Neuronal stem cell (in vitro differentiated cells): ENCODE results near the gene C12orf42.
"Not testable (repeated sequence)": the region's sequence is repeated elsewhere in the genome, so short reads cannot be mapped to it uniquely, and the experiment has no call there.

Experiments used
- DNase-seq: peaks from one replicate; pipeline ENCODE4 v3.0.0-alpha.2; 2013; ENCODE audit warnings: low spot score
- H2AFZ ChIP-seq: one replicate; pipeline ENCODE4 v1.6.1; 2013; ENCODE audit warnings: mild to moderate bottlenecking, low read length, inconsistent platforms
- H2AK5ac ChIP-seq: 2 replicates; pipeline ENCODE4 v1.6.1; 2013; ENCODE audit warnings: low read depth, mild to moderate bottlenecking, inconsistent platforms, low read length, moderate library complexity, mixed read lengths
- H2BK120ac ChIP-seq: 2 replicates; pipeline ENCODE4 v1.6.1; 2013; ENCODE audit warnings: low read depth, mild to moderate bottlenecking, inconsistent platforms, low read length, moderate library complexity, mixed read lengths
- H2BK12ac ChIP-seq: one replicate; pipeline ENCODE4 v1.6.1; 2013; ENCODE audit warnings: low read length, inconsistent platforms
- H2BK15ac ChIP-seq: 2 replicates; pipeline ENCODE4 v1.6.1; 2013; ENCODE audit warnings: mild to moderate bottlenecking, low read length, inconsistent platforms, mixed read lengths
- H2BK5ac ChIP-seq: one replicate; pipeline ENCODE4 v1.6.1; 2013; ENCODE audit warnings: inconsistent platforms, mild to moderate bottlenecking, low read length, moderate library complexity
- H3K14ac ChIP-seq: one replicate; pipeline ENCODE4 v1.6.1; 2013; ENCODE audit warnings: low read length, inconsistent platforms
- H3K18ac ChIP-seq: 2 replicates; pipeline ENCODE4 v1.6.1; 2013; ENCODE audit warnings: low read length, inconsistent platforms
- H3K23ac ChIP-seq: 2 replicates; pipeline ENCODE4 v1.6.1; 2013; ENCODE audit warnings: low read depth, mild to moderate bottlenecking, mixed read lengths, low read length, inconsistent platforms; ENCODE audit not compliant: poor library complexity
- H3K27ac ChIP-seq: replicated peaks from 3 replicates; pipeline ENCODE4 v1.5.1; 2013; ENCODE audit warnings: low read length, inconsistent platforms
- H3K27me3 ChIP-seq, 3 experiments: 2 replicates each; pipeline ENCODE4 v1.6.1; 2013; ENCODE audit warnings: low read length in 3 of 3, mild to moderate bottlenecking in 2 of 3, inconsistent platforms in 1 of 3, low read depth in 1 of 3, mixed read lengths in 1 of 3, moderate library complexity in 1 of 3; ENCODE audit not compliant: control insufficient read depth in 3 of 3, insufficient read depth in 3 of 3
- H3K36me3 ChIP-seq, 2 donors: replicated peaks in 1 of 2; 2 replicates each; pipeline ENCODE4 v1.6.1; 2013; ENCODE audit warnings: low read length in 2 of 2; ENCODE audit not compliant: control insufficient read depth in 2 of 2, insufficient read depth in 2 of 2
- H3K4ac ChIP-seq: 2 replicates; pipeline ENCODE4 v1.6.1; 2013; ENCODE audit warnings: inconsistent platforms, mild to moderate bottlenecking, low read length, moderate library complexity
- H3K4me1 ChIP-seq, 2 donors: 1 replicate in 1 of 2; 2 replicates in 1 of 2; pipeline ENCODE4 v1.6.1; 2013; ENCODE audit warnings: low read length in 2 of 2, low read depth in 1 of 2; ENCODE audit not compliant: control insufficient read depth in 2 of 2, insufficient read depth in 1 of 2
- H3K4me2 ChIP-seq: one replicate; pipeline ENCODE4 v1.6.1; 2013; ENCODE audit warnings: mild to moderate bottlenecking, low read length, inconsistent platforms; ENCODE audit not compliant: insufficient read depth, poor library complexity, severe bottlenecking
- H3K4me3 ChIP-seq, 2 donors: 2 replicates each; pipeline ENCODE4 v1.5.1; 2013; ENCODE audit warnings: low read length in 2 of 2, mild to moderate bottlenecking in 2 of 2, inconsistent platforms in 1 of 2, moderate library complexity in 1 of 2
- H3K79me1 ChIP-seq: one replicate; pipeline ENCODE4 v1.6.1; 2013; ENCODE audit warnings: low read depth, mild to moderate bottlenecking, inconsistent platforms, low read length, moderate library complexity
- H3K9ac ChIP-seq: one replicate; pipeline ENCODE4 v1.6.1; 2013; ENCODE audit warnings: mild to moderate bottlenecking, low read depth, low read length, inconsistent platforms; ENCODE audit not compliant: poor library complexity
- H3K9me3 ChIP-seq, 2 donors: replicated peaks in 1 of 2; 2 replicates each; pipeline versions ENCODE3 to v1.6.1; 2013; ENCODE audit warnings: low read length in 2 of 2, mild to moderate bottlenecking in 2 of 2, inconsistent platforms in 1 of 2, low read depth in 1 of 2, mixed read lengths in 1 of 2, moderate library complexity in 1 of 2; ENCODE audit not compliant: control insufficient read depth in 2 of 2, insufficient read depth in 1 of 2
- H4K8ac ChIP-seq: one replicate; pipeline ENCODE4 v1.6.1; 2013; ENCODE audit warnings: low read depth, mild to moderate bottlenecking, inconsistent platforms, low read length, moderate library complexity
- H4K91ac ChIP-seq: one replicate; pipeline ENCODE4 v1.6.1; 2013; ENCODE audit warnings: low read length, low read depth, mild to moderate bottlenecking, inconsistent platforms; ENCODE audit not compliant: poor library complexity
- WGBS, 2 donors: extraction: QIAGEN DNeasy Blood & Tissue Kit; methylation state at CpG; one replicate each; pipeline ENCODE4 v1.1.7; 2013; ENCODE audit warnings: missing lambda C conversion rate in 2 of 2, mixed read lengths in 1 of 2; ENCODE audit not compliant: insufficient read length in 2 of 2, insufficient replicate concordance in 1 of 2; ENCODE audit errors: extremely low coverage in 2 of 2; 5-methylcytosine and 5-hydroxymethylcytosine counted together

Gene C12orf42

DNA sequence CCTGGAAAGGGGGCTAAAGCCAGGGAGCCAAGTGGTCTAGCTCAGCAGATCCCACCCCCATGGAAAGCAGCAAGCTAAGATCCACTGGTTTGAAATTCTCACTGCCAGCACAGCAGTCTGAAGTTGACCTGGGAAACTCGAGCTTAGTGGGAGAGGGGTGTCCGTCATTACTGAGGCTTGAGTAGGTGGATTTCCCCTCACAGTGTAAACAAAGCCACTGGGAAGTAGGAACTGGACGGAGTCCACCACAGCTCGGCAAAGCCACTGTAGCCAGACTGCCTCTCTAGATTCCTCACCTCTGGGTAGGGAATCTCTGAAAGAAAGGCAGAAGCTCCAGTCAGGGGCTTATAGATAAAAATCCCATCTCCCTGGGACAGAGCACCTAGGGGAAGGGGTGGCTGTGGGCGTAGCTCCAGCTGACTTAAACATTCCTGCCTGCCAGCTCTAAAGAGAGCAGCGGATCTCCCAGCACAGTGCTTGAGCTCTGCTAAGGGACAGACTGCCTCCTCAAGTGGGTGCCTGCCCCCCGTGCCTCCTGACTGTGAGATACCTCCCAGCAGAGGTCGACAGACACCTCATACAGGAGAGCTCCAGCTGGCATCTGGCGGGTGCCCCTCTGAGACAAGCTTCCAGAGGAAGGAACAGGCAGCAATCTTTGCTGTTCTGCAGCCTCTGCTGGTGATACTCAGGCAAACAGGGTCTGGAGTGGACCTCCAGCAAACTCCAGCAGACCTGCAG, 70.8 kb downstream of the C12orf42 start:
- not testable (repeated sequence) for H2BK12ac ChIP-seq, H3K23ac ChIP-seq, H3K36me3 ChIP-seq, H2BK120ac ChIP-seq, H3K4me1 ChIP-seq, DNase-seq, H2AFZ ChIP-seq, H3K9me3 ChIP-seq, H3K4me3 ChIP-seq, H3K27ac ChIP-seq, H3K4me2 ChIP-seq, H2BK5ac ChIP-seq, H4K91ac ChIP-seq, H2BK15ac ChIP-seq, H3K14ac ChIP-seq, H3K9ac ChIP-seq, H4K8ac ChIP-seq, H2AK5ac ChIP-seq, H3K79me1 ChIP-seq, H3K4ac ChIP-seq, H3K18ac ChIP-seq
- no CpG with 5 or more reads among the region's 9 CpGs for WGBS, 2 donors
- H3K27me3 ChIP-seq, result peaks cover 0 to 32% (median 0%) of the 10 kb centered on the region in 3 experiments

DNA sequence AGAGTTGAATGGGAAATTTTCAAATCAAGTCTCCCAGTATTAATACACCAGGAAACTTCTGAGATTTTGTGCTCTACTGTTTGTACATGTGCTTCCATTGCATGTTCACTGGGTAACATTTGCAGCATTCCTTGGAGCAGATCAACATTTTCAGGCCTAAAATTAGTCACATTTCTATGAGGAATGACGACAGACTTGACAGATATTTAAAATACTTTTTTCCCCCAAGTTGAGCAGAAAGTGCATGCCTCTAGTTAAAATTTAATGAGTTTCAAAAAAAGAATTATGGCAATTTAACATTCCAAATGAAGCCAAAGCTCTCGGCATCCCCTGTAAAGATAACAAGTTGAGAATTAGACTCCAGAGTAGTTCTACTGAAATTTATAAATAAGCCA, 72.3 kb downstream of the C12orf42 start:
- Histone ChIP-seq H3K23ac (no peak overlapping the region), H2BK120ac (no peak overlapping the region), H3K36me3 (no peaks in the 10 kb centered on the region), H4K91ac (no peak overlapping the region), H3K9ac (no peak overlapping the region), H3K18ac (no peak overlapping the region), H3K27ac (no peak overlapping the region), H2AK5ac (no peak overlapping the region), H3K9me3 (no peaks in the 10 kb centered on the region), H2BK15ac (no peak overlapping the region), H2AFZ (no peak overlapping the region), H2BK12ac (no peak overlapping the region), H3K4me3 (no peak overlapping the region), H4K8ac (no peak overlapping the region), H3K27me3 (peaks cover 0 to 47% (median 0%) of the 10 kb centered on the region in 3 experiments), H3K4me1 (peaks cover 3 to 8% of the 10 kb centered on the region in 2 donors), H3K79me1 (no peaks in the 10 kb centered on the region), H3K4ac (no peak overlapping the region), H3K4me2 (no peak overlapping the region), H3K14ac (no peak overlapping the region), H2BK5ac (no peak overlapping the region)
- DNase-seq, result no peak
- no CpG with 5 or more reads among the region's 2 CpGs for WGBS, 2 donors

- peaks cover 0 to 52% (median 0%) of the 10 kb centered on the region in 3 experiments for H3K27me3 ChIP-seq
Measured at GRCh38 chr12:103422746-103423515, 72.8 kb downstream of the C12orf42 start.

DNA sequence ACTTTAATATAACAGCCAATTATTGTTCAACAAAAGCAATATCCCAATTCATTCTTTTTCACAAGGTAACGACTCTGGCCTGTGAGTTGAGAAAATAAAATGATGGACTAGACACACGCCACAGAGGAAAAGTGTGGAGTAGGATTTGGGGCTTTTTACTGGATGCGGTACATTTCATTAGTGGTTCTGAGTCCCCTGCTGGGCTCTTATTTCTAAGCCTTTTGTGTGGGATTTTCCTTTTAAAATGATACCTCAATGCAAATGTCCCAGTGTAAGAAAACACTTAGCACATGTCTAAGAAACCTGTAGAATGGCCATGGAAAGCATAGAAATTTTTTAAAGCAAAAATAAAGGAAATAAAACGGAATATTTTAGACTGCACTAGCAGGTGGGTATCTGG, 73.4 kb downstream of the C12orf42 start:
- Histone ChIP-seq H3K4me1 (peaks cover 3 to 8% of the 10 kb centered on the region in 2 donors), H3K23ac (no peak overlapping the region), H3K14ac (no peak overlapping the region), H3K36me3 (no peaks in the 10 kb centered on the region), H3K79me1 (no peaks in the 10 kb centered on the region), H3K27me3 (peaks cover 0 to 58% (median 0%) of the 10 kb centered on the region in 3 experiments), H3K9ac (no peak overlapping the region), H2BK120ac (no peak overlapping the region), H3K9me3 (no peaks in the 10 kb centered on the region), H3K4ac (no peak overlapping the region), H3K27ac (no peak overlapping the region), H2AK5ac (no peak overlapping the region), H4K91ac (no peak overlapping the region), H3K18ac (no peak overlapping the region), H3K4me3 (no peak overlapping the region), H3K4me2 (no peak overlapping the region), H2BK5ac (no peak overlapping the region), H4K8ac (no peak overlapping the region), H2BK12ac (no peak overlapping the region), H2BK15ac (no peak overlapping the region), H2AFZ (no peak overlapping the region)
- no peak for DNase-seq
- no CpG with 5 or more reads among the region's 4 CpGs for WGBS, 2 donors

More at GRCh38 chr12:103422746-103423515, 72.8 kb downstream of the C12orf42 start:
- Histone ChIP-seq H2BK5ac (no peak overlapping the region), H2BK120ac (no peak overlapping the region), H2BK15ac (no peak overlapping the region), H2BK12ac (no peak overlapping the region), H3K27ac (no peak overlapping the region), H3K36me3 (no peaks in the 10 kb centered on the region), H3K14ac (no peak overlapping the region), H3K4me3 (no peak overlapping the region), H3K18ac (no peak overlapping the region), H2AFZ (no peak overlapping the region), H3K9ac (no peak overlapping the region), H3K4me1 (peaks cover 3 to 8% of the 10 kb centered on the region in 2 donors), H3K4me2 (no peak overlapping the region), H3K4ac (no peak overlapping the region), H3K79me1 (no peaks in the 10 kb centered on the region), H3K9me3 (no peaks in the 10 kb centered on the region), H4K8ac (no peak overlapping the region), H4K91ac (no peak overlapping the region), H2AK5ac (no peak overlapping the region), H3K23ac (no peak overlapping the region)
- DNase-seq, result peak; percentile 58
- no CpG with 5 or more reads among the region's 4 CpGs for WGBS, 2 donors
